Stimulated activated CD8-positive, alpha-beta memory T cell treated with anti-CD3 and anti-CD28 coated beads, Interleukin-15, amount 100 ng/mL, for 1 hour (primary cell): ENCODE data around the gene TRIM63.

Experiments
- DNase-seq: peaks from one replicate; pipeline ENCODE4 v3.0.0-alpha.2; 2020; ENCODE audit warnings: low read depth

Gene TRIM63

GRCh38 chr1:26084844-26085243 is 17.4 kb upstream of the TRIM63 start:
- no peak for DNase-seq

GRCh38 chr1:26084091-26084561 is 16.7 kb upstream of the TRIM63 start:
- no peak for DNase-seq

GRCh38 chr1:26083208-26083607 is 15.8 kb upstream of the TRIM63 start:
- DNase-seq: no peak

GRCh38 chr1:26082020-26082350 is 14.6 kb upstream of the TRIM63 start:
- DNase-seq: no peak

GRCh38 chr1:26081267-26082019 is 14.0 kb upstream of the TRIM63 start:
- DNase-seq: no peak

- DNase-seq: no peak
These were observed 12.8 kb upstream of the TRIM63 start for GRCh38 chr1:26079960-26080814.

GRCh38 chr1:26079178-26079563 is 11.7 kb upstream of the TRIM63 start:
- no peak for DNase-seq

GRCh38 chr1:26078286-26079177 is 11.1 kb upstream of the TRIM63 start:
- DNase-seq: no peak

- DNase-seq: no peak
These were observed 10.1 kb upstream of the TRIM63 start for GRCh38 chr1:26077524-26077923.

GRCh38 chr1:26075421-26076144 is 8.2 kb upstream of the TRIM63 start:
- no peak for DNase-seq

- DNase-seq: no peak
These were observed 4.9 kb upstream of the TRIM63 start for GRCh38 chr1:26072305-26072704.

- no peak for DNase-seq
These were observed 3.5 kb upstream of the TRIM63 start for GRCh38 chr1:26070963-26071342.

- no peak for DNase-seq
These were observed 3.0 kb upstream of the TRIM63 start for GRCh38 chr1:26070296-26070962.

- DNase-seq: no peak
These were observed 2.5 kb upstream of the TRIM63 start for GRCh38 chr1:26069941-26070295.

GRCh38 chr1:26066857-26067256 is 573 bp downstream of the TRIM63 start:
- no peak for DNase-seq

GRCh38 chr1:26066160-26066559 is 1.3 kb downstream of the TRIM63 start:
- no peak for DNase-seq

GRCh38 chr1:26064553-26064952 is 2.9 kb downstream of the TRIM63 start:
- no peak for DNase-seq

- no peak for DNase-seq
These were observed 6.4 kb downstream of the TRIM63 start for GRCh38 chr1:26060832-26061574.

GRCh38 chr1:26059906-26060305 is 7.5 kb downstream of the TRIM63 start:
- DNase-seq: no peak

GRCh38 chr1:26058052-26058595 is 9.3 kb downstream of the TRIM63 start:
- no peak for DNase-seq
